T-helper 1 cell treated with Interleukin-12 subunit alpha and Interleukin-12 subunit beta and Interleukin-4 antibody, amounts not matched to agents 30 μg/mL and 1 μg/mL, for 36 hours (primary cell): Measurements from ENCODE around the gene TNFRSF13B.
"Not testable (repeated sequence)": the region's sequence is repeated elsewhere in the genome, so short reads cannot be mapped to it uniquely, and the experiment has no call there.

Source experiments
- H3K27ac Mint-ChIP-seq: one replicate; pipeline ENCODE4 v1.8.0; 2021; ENCODE audit warnings: mild to moderate bottlenecking, mixed read lengths
- H3K27me3 Mint-ChIP-seq: one replicate; pipeline ENCODE4 v1.8.0; 2021; ENCODE audit warnings: low read depth, mixed read lengths
- H3K36me3 Mint-ChIP-seq: one replicate; pipeline ENCODE4 v1.8.0; 2021; ENCODE audit warnings: low read depth, mixed read lengths
- H3K4me1 Mint-ChIP-seq: one replicate; pipeline ENCODE4 v1.8.0; 2021; ENCODE audit warnings: low read depth, mixed read lengths
- H3K4me3 Mint-ChIP-seq: one replicate; pipeline ENCODE4 v1.8.0; 2021; ENCODE audit warnings: mild to moderate bottlenecking, moderate library complexity, mixed read lengths
- H3K9me3 Mint-ChIP-seq: one replicate; pipeline ENCODE4 v1.8.0; 2021; ENCODE audit warnings: mixed read lengths

Gene TNFRSF13B

DNA sequence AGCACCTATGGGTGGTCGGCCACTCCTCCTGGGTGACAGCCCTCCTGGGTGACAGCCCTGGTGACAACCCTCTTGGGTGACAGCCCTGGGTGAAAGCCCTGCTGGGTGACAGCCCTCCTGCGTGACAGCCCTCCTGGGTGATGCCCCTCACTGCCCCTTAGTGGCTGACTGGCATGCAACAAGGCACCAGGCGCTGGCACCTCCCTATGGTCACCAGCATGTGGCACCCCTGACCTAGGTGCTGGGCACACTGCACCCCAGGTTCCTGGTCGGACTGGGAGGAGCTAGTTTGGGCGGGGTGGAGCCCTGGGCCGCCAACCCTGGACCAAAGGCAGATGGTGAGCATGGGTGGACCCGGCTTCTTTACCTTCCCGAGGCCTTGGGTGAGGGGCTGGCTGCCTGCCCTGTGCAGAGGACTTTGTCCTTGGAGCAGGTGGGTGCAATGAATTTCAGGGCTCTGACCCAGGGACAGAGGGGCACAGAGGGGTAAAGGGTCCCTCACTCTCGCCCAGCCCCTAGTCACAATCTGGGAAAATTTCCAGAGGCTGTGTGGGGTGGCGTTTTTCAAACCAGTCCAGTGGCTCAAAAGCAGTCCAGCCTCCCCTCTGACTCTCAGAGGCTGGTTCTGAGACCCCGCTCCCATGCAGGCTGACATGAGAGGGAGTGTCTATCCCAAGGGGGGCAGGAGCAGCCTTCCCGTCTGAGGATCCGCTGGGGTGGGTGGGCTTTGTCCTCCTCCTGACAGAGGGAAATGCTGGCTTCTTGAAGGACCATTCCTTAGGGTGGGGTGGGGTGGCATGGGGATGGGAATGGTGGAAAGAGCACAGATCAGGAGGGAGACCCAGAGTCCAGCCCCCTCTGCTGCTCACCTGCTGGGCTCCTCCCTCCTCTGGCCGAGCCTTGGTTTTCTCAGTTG lies 25.9 kb upstream of the TNFRSF13B start:
- Mint-ChIP-seq H3K27me3 (peaks cover 13% of the 10 kb centered on the region), H3K36me3 (no peaks in the 10 kb centered on the region), H3K4me3 (no peak overlapping the region), H3K4me1 (peaks cover 4% of the 10 kb centered on the region), H3K27ac (no peak overlapping the region), H3K9me3 (no peaks in the 10 kb centered on the region)

DNA sequence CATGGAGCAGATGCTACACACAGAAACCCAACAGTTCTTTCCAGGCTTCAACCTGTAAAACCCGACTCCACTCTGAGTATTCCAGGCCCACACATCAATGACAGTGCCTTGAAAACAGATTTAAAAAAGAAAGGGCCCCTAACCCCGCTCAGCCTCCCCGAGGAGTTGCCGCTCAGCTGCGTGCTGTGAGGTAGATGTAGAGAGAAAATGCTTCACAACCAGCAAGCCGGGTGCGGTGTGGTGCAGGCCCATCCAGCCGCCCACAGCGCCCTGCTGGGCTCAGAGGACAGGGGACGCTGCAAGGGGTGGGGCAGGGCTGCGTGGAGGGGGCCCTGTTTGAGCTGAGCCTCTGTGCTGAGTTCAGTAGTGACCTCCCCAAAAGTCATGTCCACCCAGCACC lies 24.8 kb upstream of the TNFRSF13B start:
- H3K9me3 Mint-ChIP-seq, H3K4me1 Mint-ChIP-seq, H3K4me3 Mint-ChIP-seq, H3K36me3 Mint-ChIP-seq, H3K27ac Mint-ChIP-seq: not testable (repeated sequence)
- peaks cover 13% of the 10 kb centered on the region for H3K27me3 Mint-ChIP-seq

DNA sequence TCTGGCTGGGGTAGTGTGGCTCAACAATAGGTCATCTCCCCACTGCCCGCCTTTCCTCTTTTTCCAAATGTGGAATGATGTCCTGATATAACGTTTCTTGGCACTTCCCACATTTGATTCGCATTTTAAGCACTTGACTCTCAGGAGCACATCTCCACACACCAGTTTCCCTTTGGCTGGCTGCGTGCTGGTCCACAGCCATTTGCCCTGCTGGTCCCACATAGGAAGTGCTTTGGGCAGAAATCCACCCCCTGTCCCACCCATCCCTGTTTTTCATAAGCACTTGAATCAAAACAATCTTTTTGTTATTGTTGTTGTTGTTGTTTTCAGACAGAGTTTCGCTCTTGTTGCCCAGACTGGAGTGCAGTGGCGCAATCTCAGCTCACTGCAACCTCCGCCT lies 24.0 kb upstream of the TNFRSF13B start:
- H3K36me3 Mint-ChIP-seq: no peaks in the 10 kb centered on the region
- H3K9me3 Mint-ChIP-seq: no peaks in the 10 kb centered on the region
- peaks cover 13% of the 10 kb centered on the region for H3K27me3 Mint-ChIP-seq
- H3K27ac Mint-ChIP-seq: no peak overlapping the region
- peaks cover 3% of the 10 kb centered on the region for H3K4me1 Mint-ChIP-seq
- H3K4me3 Mint-ChIP-seq: no peak overlapping the region

DNA sequence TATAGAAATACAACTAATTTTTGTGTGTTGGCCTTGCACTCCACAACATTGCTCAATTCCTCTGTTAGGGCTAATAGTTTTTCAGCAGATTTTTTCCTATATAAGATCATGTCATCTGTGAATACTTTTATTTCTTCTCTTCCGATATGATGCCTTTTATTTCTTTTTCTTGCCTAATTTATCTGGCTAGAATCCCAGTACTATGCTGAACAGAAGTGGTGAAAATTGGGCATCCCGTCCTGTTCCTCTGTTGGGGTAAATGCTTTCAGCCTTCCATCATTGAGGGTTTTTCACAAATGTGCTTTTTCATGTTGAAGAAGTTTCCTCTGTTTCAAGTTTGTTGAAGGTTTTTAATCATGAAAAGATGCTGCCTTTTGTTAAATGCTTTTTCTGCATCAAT lies 22.7 kb upstream of the TNFRSF13B start:
- Mint-ChIP-seq H3K36me3 (no peaks in the 10 kb centered on the region), H3K27me3 (peaks cover 13% of the 10 kb centered on the region), H3K9me3 (no peaks in the 10 kb centered on the region), H3K27ac (no peak overlapping the region), H3K4me3 (no peak overlapping the region), H3K4me1 (peaks cover 14% of the 10 kb centered on the region)

DNA sequence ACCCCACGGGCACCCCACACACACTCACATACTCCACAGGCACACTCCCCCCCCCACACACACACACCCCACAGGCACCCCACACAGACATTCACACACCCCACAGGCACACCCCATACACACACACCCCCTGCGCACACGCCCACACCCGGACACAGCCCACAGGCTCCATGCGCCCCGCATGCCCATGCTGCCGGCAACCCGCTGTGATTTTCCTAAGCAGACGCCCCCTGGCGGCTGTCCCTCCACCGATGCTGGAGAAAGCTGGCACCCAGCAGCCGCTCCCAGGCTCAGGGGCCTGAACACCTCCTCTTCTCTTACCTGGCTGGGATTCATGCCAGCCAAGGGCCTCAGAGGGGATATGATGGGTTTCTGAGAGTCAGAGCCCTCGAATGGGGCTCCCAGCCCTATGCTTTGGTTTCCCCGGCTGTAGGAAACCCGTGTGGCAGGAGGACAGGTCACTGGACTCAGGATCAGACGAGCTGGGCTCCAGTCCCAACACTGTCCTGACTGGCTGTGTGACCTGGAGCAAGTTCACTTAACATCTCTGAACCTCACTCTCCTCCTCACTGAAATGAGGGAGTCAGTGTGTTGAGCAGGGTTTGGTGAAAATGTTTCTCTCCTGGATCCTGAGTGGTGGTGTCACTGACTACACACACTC lies 19.6 kb upstream of the TNFRSF13B start:
- H3K27me3 Mint-ChIP-seq: peaks cover 13% of the 10 kb centered on the region
- H3K4me1 Mint-ChIP-seq: peaks cover 36% of the 10 kb centered on the region
- no peak overlapping the region for H3K4me3 Mint-ChIP-seq
- H3K36me3 Mint-ChIP-seq: no peaks in the 10 kb centered on the region
- H3K9me3 Mint-ChIP-seq: no peaks in the 10 kb centered on the region
- H3K27ac Mint-ChIP-seq: no peak overlapping the region

DNA sequence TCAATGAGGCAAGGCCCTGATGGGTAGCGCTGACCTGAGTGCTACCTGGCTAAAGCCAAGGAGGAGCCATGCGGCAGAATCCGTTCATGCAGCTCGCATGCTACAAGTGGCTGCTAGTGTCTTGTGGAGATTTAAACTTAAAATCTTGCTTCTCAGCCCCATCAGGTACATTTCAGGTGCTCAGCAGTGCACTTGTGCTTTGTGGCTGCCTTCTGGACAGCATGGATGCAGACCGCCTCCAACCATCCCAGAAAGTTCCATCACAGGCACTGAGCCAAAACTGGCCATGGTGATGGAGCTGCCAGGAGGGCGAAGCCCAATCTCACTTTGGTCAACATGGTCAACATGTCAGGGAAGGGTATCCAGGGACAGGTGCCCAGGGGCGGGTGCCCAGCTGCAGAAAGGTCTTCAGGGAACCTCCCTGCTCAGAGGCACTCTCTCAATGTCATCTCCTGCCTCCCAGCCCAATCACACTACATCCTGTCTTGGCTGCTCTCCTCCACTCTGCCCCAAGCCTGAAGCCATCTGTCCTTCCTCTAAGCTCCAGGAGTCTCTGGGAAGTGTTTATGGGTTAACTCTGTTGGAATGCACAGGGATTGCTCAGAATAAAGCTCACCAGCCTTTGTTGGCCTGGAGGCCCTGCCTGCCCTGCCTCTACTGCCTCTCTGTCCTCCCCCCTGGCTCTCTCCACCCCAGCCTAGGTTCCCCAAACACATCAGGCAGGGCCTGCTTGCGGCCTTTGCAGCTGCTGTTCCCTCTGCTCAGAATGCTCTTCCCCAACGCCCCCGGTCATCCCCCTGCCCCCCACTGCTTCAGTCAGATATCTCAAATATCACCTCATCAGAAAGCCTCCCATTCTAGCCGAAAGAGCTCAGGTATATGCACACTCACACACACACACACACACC lies 18.3 kb upstream of the TNFRSF13B start:
- peak overlapping the region; percentile 78 for H3K4me3 Mint-ChIP-seq
- no peaks in the 10 kb centered on the region for H3K9me3 Mint-ChIP-seq
- no peaks in the 10 kb centered on the region for H3K36me3 Mint-ChIP-seq
- H3K27ac Mint-ChIP-seq: peak overlapping the region; percentile 92
- peaks cover 13% of the 10 kb centered on the region for H3K27me3 Mint-ChIP-seq
- peaks cover 36% of the 10 kb centered on the region for H3K4me1 Mint-ChIP-seq

DNA sequence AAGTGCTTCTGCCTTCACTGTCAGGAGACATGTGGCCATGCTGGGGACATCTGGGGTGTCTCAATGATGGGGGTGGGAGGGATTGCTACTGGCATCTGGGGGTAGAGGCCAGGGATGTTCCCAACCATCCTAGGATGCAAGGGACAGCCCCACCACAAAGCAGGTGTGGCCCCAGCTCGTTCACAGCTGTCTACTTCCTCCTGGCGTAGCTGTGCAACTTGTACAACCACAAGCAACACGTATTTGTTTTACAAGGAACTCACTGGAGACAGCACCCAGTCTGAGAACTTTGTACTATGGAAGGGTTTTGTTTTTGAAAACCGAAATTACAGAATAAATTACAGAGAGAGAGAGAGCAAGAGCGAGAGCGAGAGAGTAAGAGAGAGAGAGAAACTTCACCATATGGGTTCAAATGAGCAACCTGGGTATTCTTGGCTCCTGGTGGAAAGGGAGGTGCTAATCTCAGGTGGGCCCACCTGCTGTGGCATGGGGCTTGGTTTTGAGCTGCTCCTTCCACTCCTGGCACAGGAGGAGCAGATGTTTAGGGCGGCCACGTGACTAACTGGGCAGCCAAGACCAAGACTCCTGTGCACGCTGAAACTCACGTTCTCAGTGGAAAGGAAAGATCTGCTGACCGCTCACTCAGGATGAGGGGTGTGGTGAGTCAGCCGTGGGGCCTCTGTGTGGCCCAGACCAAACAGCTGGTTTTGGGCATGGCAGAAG lies 17.5 kb upstream of the TNFRSF13B start:
- Mint-ChIP-seq H3K4me1 (peaks cover 36% of the 10 kb centered on the region), H3K4me3 (peak overlapping the region; percentile 78), H3K27ac (peak overlapping the region; percentile 92), H3K27me3 (peaks cover 11% of the 10 kb centered on the region), H3K9me3 (no peaks in the 10 kb centered on the region), H3K36me3 (no peaks in the 10 kb centered on the region)

DNA sequence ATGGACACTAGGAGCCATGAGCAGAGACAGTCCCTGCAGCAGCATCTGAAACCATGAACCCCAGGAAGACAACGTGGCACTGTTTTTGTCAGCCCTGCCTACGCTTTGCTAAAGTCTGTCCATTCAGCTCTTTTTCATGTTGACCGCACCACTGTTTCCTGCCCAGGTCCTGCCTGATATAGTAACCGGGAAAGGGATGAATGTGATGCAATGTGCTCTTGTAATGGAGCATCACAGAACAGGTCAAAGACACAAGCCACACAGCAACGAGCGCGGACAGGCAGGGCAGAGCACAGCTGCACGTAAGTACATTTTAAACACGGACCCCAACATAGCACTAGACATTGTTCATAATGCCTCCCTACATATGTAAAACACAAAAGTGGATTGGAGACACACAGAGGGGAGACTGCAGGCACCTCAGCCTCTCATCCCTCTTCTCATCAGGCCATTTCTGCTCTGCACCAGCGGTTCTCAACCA lies 16.9 kb upstream of the TNFRSF13B start:
- Mint-ChIP-seq H3K4me3 (peak overlapping the region; percentile 78), H3K9me3 (no peaks in the 10 kb centered on the region), H3K27me3 (peaks cover 8% of the 10 kb centered on the region), H3K27ac (peak overlapping the region; percentile 92), H3K36me3 (no peaks in the 10 kb centered on the region), H3K4me1 (peaks cover 36% of the 10 kb centered on the region)

DNA sequence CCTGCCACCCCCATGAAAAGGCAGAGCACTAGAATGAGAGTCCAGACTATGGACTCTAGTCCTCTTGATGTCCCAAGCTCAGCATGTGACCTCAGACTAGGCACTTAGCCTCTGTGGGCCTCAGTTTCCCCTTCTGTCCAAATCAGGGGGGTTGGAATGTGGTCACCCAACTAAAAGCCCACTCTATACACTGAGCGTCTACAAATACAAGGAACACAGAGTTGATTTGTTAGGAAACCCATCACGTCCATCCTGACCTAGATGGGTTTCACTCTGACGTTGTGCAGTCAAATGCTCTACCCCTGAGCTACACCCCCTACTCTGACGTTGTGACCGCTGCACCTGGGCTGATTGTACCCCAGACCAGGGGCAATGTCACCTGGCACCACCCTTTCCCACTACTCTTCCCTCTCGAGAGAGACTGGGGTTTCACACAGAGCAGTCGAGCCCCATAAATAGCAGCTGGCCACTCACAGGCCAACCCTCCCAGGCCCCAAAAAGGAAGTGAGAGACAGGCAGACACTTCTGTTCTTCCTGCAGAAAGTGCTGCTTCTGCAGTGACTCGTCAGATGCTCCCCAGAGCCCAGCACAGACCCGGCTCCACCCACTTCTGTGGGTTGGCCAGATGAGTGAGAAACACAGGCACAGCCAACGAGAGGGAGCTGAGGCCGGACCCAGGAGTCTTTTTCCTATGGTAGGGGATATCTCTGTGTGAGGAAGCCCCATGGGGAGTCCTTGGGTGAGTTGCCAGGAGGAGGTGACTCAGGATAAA lies 16.1 kb upstream of the TNFRSF13B start:
- Mint-ChIP-seq H3K36me3 (no peaks in the 10 kb centered on the region), H3K27me3 (peaks cover 3% of the 10 kb centered on the region), H3K4me3 (peak overlapping the region; percentile 78), H3K9me3 (no peaks in the 10 kb centered on the region), H3K4me1 (peaks cover 36% of the 10 kb centered on the region), H3K27ac (peak overlapping the region; percentile 92)

DNA sequence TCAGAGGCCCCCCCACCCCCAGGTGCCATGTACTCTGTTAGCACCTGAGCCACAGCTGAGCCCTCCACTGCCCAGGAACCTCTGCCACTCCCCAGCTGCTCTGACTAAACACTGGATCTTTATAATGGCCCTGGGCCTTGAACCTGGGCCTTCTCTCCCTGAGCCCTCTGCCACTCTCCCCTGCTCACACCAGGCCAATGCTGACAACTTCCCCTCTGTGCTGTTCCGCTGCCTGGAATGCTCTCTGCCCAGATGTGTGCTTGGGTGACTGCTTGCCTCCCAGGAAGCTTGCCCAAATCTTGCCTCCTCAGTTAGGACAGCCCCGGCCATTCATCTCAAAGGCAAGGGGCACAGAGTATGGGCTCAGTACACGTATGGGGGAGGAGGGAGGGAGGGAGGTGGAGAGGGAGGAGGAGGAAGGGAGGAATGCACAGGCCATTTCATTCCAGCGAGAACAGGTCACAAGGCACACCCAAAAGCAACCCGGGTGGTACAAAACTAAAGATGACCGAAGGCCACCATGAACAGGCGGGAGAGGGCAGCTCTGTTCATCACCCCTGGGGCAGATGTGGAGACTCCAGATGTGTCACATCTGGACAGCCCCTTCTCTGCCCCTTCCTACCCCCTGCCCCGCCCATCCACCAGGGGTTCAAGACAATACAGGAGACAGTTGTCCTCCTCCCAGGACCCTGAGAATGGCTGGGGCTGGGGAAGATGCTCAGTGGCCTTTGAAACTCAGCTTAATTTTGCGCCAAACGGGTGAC lies 15.3 kb upstream of the TNFRSF13B start:
- Mint-ChIP-seq H3K4me1 (peaks cover 36% of the 10 kb centered on the region), H3K27me3 (peaks cover 3% of the 10 kb centered on the region), H3K9me3 (no peaks in the 10 kb centered on the region), H3K4me3 (no peak overlapping the region), H3K36me3 (no peaks in the 10 kb centered on the region), H3K27ac (no peak overlapping the region)

DNA sequence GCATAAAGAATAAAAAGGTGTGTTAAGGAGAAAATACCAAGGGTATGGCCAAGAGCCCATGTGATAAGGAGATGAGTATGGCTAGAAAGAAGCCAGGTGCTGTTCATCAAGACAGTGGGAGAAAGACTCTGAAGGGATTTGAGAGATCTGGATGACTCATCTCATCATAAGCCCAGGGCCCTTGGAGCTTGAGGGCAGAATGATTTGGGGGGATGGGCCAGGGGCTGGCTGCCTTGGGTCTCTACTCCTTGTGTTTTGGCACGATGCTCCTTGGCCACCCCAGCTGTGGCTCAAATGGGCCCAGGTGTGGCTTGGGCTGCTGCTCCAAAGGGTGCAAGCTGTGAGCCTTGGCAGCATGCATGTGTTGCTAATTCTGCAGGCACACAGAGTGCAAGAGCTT lies 14.5 kb upstream of the TNFRSF13B start:
- Mint-ChIP-seq H3K27ac (no peak overlapping the region), H3K36me3 (no peaks in the 10 kb centered on the region), H3K4me1 (peaks cover 36% of the 10 kb centered on the region), H3K27me3 (peaks cover 3% of the 10 kb centered on the region), H3K4me3 (no peak overlapping the region), H3K9me3 (no peaks in the 10 kb centered on the region)

DNA sequence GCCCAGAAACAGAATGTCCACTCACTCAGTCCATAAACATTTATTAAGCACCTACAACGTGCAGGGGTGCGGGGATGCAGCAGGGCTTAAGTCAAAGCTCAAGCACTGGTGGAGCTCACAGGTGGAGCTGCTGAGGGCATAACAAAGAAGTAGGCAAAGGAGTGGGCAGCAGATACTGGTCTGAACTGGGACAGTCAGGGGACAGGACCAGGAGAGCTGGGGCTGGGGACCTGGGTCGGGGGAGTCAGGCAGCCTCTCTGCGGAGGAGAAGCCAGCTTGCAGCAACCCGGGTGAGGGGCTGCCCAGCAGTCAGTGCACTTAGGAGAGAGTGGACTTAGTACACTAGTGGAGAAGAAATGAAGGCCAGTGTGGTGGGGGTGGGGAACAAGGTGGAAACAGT lies 10.0 kb upstream of the TNFRSF13B start:
- no peaks in the 10 kb centered on the region for H3K36me3 Mint-ChIP-seq
- H3K27ac Mint-ChIP-seq: no peak overlapping the region
- H3K9me3 Mint-ChIP-seq: no peaks in the 10 kb centered on the region
- H3K4me1 Mint-ChIP-seq: no peaks in the 10 kb centered on the region
- H3K4me3 Mint-ChIP-seq: no peak overlapping the region
- H3K27me3 Mint-ChIP-seq: peaks cover 3% of the 10 kb centered on the region
